Left hindlimb (tissue), 1 donor: ENCODE measurements around the gene HRH1.
"Not testable (repeated sequence)": the region's sequence is repeated elsewhere in the genome, so short reads cannot be mapped to it uniquely, and the experiment has no call there.

ENCODE experiments used
- DNase-seq: peaks from one replicate; pipeline ENCODE4 v3.0.0-alpha.2; 2018

The HRH1 gene

DNA sequence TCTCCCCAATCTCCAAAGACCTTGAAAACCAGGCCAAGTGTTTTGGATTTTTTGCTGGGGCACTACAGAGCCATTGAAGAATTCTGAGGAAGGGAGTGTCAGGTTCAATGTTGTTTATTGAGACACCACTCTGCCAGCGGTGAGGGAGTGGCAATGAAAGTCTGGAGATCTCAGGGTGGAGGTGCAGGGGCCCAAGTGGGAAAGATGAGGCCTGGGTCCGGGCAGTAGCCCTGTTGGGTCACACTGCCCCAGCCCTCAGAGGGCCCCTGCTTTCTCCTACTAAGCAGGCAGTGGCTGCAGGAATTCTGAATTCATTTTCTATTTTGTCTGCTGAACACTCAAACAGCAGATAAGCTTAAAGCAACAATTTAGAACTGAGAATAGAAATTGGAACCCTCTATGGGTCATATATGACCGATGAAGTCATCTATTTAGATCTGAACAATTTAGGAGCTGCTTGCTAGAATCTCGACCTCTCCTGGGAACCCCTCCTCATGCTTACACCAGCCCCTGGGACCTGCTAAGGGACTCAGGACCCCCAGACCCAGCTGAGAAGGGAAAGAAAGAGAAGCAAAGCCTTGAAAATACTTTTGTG lies 17.9 kb downstream of the HRH1 start:
- DNase-seq = no peak

DNA sequence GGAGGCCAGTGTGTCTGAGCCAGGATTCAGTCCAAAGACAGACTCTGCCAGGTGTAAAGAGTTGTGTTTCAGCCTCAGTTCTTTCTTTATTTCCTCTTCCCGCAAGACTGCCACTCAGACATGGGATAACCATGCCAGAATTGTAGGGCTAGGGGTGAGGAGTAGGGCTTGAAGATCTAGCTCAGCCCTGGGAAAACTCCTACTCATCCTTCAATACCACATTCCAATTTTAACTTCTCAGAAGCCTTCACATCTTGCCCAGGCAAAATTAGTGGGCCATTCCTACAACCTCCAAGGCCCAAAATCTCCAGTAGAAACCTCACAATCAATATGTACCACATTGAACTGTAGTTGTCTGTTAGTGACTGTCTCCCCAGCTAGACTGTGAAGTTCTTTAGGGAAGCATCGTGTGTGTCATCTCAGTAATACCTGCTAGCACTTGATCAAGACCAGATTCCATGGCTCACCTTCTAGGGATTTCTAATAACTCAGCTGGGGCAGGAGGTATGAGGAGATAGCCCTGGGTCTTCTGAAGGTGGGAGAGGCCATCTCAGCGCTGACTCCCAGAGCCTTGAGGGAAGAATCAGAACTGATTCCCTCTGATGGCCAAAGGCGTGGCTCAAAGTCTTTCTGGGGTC lies 19.7 kb downstream of the HRH1 start:
- no peak for DNase-seq

DNA sequence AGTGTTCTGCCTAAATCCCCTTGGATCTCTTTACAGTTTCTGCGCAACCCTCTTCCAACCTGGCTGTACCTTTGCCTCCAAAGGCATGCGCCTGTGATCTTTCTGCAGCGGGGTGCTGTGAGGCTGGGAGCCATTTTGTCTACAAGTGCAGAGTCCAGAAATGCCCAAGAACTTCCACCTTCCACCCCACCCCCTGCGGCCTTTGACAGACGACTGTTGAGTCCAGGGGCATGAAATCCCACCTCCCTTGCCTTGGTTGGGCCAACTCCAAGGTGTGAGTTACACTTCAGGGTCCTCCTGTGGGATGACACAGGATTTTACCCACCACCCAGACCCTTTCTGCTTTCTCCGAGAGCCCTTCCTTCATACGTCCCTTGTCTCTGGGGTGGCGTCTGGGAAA lies 24.1 kb downstream of the HRH1 start:
- DNase-seq = no peak

DNA sequence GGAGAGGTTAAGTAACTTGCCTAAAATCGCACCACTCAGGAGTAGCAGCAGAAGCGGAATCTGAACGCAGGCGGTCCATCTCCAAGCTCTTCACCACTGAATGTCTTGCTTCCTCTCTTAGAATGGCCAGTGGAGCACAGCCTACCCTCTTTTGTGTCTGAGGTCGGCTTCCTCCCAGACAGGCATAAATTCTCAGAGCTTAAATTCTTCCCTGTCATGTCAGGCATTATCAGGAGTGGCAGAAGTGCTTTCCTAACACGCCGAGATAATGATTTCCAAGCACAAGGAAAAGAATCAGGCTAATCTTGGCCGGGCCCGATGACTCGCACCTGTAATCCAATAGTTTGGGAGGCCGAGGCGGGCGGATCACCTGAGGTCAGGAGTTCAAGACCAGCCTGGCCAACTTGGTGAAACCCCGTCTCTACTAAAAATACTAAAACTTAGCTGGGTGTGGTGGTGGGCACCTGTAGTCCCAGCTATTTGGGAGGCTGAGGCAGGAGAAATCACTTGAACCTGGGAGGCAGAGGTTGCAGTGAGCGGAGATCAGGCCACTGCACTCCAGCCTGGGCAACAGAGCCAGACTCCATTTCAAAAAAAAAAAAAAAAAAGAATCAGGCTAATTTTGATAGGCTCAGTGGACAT lies 30.2 kb downstream of the HRH1 start:
- not testable (repeated sequence) for DNase-seq

DNA sequence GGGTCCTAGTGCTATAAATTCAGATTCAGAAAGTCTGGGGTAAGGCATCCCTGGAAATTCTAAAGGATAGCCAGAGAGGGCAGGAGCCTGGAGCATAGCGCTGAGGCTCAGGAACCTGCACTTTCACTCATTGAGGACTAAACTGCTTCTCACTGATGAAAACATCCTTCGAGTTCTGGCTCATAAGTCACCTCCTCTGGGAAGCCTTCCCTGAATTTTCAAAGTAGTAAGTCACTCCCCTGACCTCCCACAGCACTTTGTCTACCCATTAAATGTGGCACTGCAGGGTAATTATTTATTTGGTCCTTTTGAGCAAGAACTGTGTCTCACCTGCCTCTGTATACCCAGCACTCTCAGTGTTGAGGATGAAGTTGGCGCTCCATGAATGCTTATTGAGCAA lies 30.9 kb downstream of the HRH1 start:
- DNase-seq = no peak

DNA sequence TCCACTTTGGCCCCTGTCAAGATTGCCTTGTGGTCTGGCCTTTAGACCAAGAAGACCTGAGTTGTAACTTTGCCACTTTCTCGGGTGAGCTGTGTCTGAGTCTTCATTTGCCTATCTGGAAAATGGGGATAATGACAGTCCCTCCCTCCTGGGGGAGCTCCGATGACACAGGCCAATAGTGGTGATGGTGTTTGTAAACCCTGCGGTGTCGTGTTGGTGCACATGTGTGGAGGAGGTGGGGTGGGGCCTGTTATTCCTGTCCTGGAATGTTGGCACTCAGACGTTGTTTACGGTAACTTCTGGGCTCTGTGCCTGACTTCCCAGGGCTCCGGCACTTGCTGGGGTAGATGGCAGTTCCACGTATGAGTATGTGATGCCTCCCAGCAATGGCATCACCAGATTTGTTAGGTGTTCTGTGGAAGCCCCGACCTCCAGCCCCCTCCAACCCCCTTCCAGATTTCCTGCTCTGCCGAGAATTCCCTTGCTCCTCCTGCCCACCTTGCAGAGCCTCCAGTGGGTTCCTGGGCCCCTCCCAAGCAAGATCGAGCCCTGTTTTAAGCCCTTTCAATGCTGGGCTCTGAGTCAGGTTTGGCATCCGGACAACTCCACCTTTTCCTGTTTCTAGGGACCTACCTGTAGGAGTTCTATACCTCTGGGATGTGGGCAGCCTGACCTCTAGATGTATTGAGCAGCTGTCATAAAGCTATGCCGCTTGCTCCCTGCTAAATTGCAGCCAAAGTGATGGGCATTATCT lies 31.4 kb downstream of the HRH1 start:
- DNase-seq = peak; percentile 85

DNA sequence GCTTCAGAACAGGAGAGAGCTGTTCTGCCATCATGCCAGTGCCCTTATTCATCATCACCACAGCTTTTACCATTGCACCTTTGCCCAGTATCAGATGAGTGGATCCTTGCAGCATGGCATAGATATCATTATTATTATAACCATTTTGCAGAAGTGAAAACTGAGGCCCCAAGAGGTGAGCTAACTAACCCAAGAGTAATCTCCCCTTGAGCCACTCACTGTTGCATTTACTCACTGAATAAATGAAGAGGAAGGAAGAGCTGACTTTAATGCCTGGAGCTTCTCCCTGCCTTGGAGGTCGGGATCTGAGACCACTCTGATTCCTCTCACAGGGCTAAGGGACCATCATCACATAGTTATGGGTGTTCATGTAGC lies 32.0 kb downstream of the HRH1 start:
- DNase-seq = no peak

DNA sequence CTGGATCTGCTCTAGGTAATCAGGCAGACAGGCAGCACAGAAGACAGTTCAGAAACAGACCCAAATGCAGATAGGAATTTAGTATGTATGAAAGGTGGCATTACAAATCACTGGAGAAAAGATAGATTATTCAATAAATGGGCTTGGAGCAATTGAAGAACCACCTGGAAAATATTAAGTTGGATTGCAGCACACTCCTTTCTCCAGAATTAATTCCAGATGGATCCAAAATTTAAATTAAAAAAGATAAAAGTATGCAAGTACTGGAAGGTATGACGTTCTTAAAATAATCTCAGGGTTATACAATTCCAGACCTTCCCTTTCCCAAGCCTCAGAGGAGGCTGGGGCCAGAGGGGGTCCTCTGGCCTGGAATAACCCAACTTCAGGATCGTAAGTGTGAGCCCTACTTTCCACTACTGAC lies 32.5 kb downstream of the HRH1 start:
- DNase-seq = peak; percentile 55

DNA sequence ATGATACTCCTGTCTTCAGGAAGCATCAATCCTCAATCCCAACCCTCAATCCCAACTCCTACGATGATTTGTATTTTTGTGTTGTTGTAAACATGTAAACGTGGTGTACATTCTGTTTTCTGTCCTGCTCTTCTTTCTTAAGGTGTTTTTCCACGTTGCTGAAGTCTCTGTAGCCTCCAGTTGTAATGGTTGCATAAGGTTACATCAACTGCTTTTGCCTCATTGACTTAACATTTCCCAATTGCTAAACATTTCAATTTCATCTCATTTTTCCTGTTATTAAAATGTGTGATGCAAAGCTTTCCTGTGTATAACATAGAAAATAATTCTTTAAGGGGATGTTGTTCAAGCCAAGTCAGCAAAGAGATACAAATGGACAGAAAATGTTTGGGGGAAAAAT lies 33.4 kb downstream of the HRH1 start:
- DNase-seq = no peak

DNA sequence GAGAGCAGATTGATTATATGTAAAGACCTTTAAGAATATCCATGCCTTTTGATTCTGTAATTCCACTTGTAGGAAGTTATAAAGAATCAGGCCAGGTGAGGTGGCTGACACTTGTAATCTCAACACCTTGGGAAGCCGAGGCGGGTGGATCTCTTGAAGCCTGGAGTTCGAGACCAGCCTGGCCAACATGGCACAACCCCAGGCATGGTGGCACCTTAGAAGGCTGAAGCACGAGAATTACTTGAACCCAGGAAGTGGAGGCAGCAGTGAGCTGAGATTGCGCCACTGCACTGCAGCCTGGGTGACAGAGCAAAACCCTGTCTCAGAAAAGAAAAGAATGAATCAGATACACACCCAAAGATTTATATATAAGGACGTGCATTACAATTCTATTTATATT lies 33.9 kb downstream of the HRH1 start:
- DNase-seq = no peak

DNA sequence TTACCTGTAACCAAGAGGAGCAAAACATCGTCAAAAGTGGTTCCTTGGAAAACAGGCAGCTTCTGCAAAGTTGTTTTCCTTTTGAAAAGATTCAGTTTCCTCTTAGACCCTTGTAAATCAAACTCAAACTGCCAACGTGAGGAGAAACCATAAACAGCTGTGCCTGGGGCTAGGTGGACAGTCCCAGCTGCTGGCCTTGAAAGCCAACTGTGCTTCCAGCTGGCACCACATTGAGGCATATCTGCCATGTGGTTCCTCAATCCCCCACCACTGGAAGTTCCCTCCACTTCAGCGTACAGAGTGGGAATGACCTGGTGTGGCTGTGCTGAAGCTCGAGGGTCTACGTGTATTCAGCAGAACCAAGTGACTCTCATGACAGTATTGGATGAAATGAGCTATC lies 40.9 kb downstream of the HRH1 start:
- DNase-seq = peak; percentile 61

DNA sequence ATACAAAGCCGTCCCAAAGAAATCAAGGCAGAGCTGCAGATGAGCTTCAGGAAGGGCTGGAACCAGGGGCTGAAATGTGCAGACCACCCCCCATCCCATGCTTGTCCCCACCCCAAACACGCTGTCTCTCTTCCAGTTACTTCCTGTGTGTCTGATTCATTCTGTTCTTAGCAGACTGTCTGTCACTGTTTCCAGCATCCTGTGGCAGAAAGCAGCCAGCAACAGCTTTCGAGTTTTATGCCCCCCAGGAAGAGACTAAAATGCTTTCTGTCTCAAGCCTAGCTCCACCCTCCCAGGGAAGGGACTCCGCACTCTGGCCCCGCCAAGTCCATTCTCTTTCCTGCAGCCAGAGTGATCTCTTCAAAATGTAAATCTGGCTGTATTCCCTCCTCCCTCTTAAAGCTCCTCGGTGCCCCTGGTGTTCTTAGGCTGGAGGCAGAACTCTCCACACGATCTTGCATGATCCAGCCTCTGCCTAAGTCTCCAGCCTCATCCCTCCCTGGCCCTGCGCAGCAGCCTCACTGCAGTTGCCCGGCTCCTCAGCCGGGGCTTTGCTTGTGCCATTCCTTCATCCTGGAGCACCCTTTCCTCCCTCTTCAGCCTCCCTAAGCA lies 41.5 kb downstream of the HRH1 start:
- peak; percentile 55 for DNase-seq

DNA sequence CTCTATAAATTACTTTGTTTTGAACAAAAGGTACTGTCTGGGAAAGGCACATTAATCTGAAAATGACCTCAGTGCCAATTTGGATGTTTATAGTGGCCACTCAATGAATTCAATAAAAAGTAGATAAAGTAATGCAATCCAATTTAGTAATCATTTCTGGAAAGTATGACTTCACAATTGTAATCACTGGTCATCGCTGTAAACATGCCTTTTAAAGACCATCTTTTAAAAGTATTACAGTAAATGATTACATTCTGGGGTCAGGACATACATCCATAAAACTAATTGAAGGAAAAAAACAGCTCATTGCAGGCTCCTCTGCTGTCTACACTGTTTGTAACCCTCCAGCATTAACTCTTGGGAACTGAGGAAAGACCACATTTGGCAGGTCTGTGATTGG lies 43.2 kb downstream of the HRH1 start:
- no peak for DNase-seq

DNA sequence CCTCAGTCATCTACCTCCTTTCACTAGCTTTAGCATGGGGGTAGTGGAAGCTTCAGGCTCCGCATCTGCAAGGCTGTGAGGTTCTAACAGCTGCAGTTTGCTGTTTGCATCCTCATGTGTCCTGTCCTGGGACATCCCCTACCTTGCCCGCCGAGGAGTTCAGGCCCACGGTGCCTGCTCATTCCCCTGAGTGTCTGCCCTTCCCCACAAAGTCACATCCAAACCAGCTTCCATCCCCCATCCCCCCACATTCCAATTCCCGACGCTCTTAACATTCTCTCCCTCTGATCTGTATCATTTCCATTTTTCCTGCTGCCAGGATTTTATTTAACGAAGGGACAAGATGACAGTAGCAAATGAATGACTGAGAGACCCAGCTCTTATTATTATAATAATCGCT lies 43.8 kb downstream of the HRH1 start:
- no peak for DNase-seq

DNA sequence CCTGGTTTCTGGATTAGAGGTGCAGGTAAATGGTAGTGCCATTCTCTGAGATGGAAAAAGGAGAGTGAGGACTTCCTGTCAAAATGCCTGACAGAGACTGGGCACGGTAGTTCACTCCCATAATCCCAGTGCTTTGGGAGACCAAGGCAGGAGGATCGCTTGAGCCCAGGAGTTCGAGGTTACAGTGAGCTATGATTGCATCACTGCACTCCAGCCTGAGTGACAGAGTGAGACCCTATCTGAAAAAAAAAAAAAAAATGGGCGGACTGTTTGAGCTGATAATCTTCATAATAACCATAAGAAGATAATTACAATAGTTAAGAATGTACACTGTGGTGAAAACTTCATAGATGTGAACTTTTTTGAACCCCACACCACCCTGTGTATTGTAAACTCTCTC lies 44.2 kb downstream of the HRH1 start:
- no peak for DNase-seq

DNA sequence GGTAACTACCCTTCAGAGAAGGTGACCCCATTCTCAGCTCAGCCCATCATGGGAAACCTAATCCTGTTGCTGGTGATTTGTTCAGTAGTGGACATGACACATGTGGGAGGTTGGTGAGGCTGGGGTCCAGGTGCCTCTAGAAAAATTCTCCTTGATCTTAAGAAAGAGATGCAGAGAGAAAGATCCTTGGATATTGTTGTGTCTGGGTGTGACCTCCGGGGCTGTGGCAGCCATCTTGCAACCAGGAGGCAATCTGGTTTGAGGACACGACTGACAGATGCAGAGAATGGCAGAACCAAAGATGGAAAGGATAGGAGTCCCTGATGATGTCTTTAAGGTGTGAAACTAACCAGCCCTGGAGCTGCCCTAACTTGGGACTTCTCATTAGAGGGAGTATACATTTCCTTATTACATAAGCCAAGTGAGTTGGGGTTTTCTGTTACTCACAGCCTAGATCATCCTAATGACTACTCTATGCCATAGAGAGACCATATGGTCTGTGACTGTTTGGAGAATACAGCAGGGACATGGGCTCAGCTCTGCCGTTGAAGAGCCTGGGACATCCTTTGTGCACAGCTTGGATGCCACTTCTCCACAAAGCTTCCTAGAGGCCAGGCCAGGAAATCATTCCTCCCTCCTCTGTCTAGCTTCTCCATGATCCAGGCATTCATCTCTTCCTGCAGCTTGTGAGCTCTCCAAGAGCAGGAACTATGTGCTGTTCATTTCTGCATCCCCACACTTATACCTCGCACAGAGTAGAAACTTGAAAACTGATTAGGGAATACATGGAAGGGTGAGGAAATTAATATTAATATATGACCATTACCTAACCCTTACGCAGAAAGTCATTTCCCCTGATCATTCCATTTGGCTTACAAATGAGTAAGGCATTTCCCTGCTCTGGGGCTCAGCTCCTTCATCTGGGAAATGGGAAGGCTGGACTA lies 45.9 kb downstream of the HRH1 start:
- DNase-seq = no peak

DNA sequence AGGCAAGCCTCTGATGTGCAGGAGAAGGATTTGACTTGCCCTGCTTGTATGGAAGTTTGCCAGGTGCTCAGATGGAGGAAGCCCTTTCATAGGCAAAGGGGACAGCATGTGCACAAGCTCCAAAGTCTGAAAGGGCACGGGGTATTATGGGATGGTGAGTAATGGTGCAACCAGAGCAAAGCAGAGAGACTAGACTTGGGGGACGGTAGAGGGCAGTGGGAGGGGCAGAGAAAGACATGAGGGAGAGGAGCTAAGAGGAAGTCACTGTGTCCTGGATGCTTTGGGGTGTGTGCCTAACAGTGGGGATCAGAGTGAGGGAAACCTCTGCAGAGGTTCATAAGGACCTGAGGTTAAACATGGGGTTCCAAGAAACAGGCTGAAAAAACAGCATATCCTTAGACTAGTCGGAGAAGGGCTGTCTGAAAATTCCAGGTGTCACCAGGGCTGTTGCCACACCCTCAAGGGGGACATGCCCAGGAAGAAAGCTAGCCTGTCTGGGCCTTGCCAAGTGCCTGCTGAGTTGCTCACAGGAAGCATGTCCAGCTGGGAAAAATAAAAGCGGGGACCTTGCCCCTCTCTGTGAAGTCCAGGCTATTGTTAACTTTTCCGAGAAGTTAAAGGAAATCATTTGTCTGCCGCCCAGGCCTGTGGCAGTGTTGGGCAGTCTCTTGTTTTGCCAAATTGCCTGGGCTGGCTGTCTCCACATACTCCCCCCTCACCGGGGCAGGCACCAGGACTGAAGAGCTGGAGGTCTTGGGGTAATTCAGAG lies 47.1 kb downstream of the HRH1 start:
- no peak for DNase-seq

DNA sequence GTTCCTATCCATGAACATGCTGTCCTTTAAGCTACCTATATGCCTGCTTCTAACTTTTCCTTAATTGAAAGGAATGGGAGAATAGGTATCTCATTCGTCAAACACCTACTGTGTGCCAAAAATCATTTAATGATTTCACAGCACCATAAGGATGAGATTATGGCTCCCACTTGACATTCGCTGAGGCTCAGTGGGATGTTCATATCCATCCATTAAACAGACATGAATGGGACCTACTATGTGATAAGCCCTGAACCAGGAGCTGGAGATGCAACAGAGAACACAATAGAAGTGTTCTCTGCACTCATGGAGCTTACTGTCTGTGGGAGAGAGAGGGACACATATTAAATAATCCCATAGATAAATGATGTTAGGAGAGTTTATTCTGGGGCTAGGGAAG lies 49.7 kb downstream of the HRH1 start:
- no peak for DNase-seq

DNA sequence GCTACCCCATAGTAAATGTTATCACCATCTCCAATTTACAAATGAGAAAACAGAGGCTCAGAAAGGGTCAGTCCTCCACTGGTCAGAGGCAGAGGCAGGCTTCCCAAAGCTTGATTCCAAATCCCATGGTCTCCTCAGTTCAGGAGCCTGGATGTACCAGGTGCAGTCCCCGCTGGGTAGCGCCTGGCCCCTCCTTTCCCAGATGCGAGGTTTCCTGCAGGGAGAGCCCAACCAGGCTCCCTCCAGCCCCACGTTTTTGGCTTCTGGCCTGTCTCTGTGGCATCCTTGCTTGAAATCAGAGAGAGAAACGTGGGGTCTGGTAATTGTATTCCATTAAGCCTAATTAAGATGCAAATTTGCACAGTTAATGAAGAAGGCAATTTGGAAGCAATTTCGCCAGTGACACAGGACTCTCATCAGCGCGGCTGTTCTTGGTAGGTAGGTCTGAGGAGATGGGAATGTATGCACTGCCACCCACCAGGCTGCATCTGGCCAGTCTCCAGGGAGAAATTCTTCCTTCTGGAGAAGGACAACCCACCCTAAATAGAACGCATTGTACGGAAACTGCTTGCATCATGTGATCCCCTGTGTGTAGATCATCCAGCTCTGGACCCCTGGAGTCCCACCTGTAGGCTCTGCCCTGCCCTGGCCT lies 50.5 kb downstream of the HRH1 start:
- DNase-seq = no peak

DNA sequence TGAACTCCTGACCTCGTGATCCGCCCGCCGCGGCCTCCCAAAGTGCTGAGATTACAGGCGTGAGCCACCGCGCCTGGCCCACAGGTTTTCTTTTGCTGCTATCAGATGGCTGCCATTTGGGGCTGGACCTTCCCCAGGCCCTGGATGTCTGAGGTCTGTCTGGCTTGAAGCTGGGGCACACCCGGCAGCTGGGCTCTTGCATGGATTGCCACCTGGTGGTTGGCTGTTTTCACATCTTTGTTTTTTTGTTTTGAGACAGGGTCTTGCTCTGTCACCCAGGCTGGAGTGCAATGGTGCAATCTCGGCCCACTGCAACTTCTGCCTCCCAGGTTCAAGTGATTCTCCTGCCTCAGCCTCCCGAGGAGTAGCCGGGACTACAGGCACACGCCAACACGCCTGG lies 51.6 kb downstream of the HRH1 start:
- DNase-seq = not testable (repeated sequence)

DNA sequence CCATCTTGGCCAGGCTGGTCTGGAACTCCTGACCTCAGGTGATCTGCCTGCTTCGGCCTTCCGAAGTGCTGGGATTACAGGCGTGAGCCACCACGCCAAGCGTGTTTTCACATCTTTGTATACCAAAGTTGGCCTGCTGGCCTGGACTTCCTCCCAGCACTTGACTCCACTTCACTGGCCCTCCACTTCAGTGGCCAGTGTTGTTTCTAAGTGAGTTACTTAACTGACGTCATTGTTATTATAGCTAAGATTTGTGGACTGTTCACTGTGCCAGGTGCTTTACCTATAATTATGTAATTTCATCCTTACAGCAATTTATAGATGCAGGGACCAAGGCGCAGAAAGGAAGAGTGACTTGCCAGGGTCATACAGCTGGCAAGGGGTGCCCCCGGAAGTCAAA lies 52.0 kb downstream of the HRH1 start:
- no peak for DNase-seq
